Measurements from ENCODE around the gene MAPK6. TPM values are rescaled to one million over a fixed set of nuclear protein-coding genes. Genes with fewer than 3 reads are reported as not detected.

The MAPK6 gene
- total RNA-seq, 4 donors from 2014 or later = 53.8 to 162 (median 69.2) TPM

- DNase-seq = no peak
- peaks cover 0 to 15% (median 7%) of the 10 kb centered on the region in 3 donors for H3K9me3 ChIP-seq
- no peak overlapping the region for H3K27ac ChIP-seq
- intact Hi-C loops (cut with DNase I) = loop anchor here (10.0 kb wide), 1 partner anchor 99 kb away; no protein-coding TSS in a partner anchor
- H3K36me3 ChIP-seq = no peaks in the 10 kb centered on the region
- 78 to 92% methylated on average over 4 of the region's 4 CpGs for WGBS, 2 donors
- H3K27me3 ChIP-seq = no peaks in the 10 kb centered on the region
- H3K4me1 ChIP-seq = peaks cover 5 to 18% (median 6%) of the 10 kb centered on the region in 3 donors
- no peak for TF ChIP-seq POLR2A (IDR thresholded peaks at IDR 0.05)
- TF ChIP-seq, protein P1, sequence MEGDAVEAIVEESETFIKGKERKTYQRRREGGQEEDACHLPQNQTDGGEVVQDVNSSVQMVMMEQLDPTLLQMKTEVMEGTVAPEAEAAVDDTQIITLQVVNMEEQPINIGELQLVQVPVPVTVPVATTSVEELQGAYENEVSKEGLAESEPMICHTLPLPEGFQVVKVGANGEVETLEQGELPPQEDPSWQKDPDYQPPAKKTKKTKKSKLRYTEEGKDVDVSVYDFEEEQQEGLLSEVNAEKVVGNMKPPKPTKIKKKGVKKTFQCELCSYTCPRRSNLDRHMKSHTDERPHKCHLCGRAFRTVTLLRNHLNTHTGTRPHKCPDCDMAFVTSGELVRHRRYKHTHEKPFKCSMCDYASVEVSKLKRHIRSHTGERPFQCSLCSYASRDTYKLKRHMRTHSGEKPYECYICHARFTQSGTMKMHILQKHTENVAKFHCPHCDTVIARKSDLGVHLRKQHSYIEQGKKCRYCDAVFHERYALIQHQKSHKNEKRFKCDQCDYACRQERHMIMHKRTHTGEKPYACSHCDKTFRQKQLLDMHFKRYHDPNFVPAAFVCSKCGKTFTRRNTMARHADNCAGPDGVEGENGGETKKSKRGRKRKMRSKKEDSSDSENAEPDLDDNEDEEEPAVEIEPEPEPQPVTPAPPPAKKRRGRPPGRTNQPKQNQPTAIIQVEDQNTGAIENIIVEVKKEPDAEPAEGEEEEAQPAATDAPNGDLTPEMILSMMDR (IDR thresholded peaks at IDR 0.05) = no peak
- no peak overlapping the region for H3K4me3 ChIP-seq
Measured at GRCh38 chr15:52083603-52084002, 64.6 kb downstream of the MAPK6 start.

GRCh38 chr15:52085299-52085698 is 66.3 kb downstream of the MAPK6 start:
- Histone ChIP-seq H3K27ac (no peak overlapping the region), H3K27me3 (no peaks in the 10 kb centered on the region), H3K4me1 (peaks cover 0 to 8% (median 3%) of the 10 kb centered on the region in 3 donors), H3K36me3 (no peaks in the 10 kb centered on the region), H3K9me3 (peaks cover 0 to 18% (median 7%) of the 10 kb centered on the region in 3 donors), H3K4me3 (no peak overlapping the region)
- no peak for DNase-seq
- intact Hi-C loops (cut with DNase I) = loop anchor here (10.0 kb wide), 1 partner anchor 100 kb away; no protein-coding TSS in a partner anchor
- TF ChIP-seq POLR2A (IDR thresholded peaks at IDR 0.05) = no peak
- TF ChIP-seq, protein P1 (IDR thresholded peaks at IDR 0.05) = no peak

GRCh38 chr15:52086011-52086786 is 67.2 kb downstream of the MAPK6 start:
- Histone ChIP-seq H3K27me3 (no peaks in the 10 kb centered on the region), H3K9me3 (peaks cover 0 to 19% (median 7%) of the 10 kb centered on the region in 3 donors), H3K27ac (no peak overlapping the region), H3K4me1 (peaks cover 0 to 8% (median 3%) of the 10 kb centered on the region in 3 donors), H3K4me3 (no peak overlapping the region), H3K36me3 (no peaks in the 10 kb centered on the region)
- intact Hi-C loops (cut with DNase I) = loop anchor here (10.0 kb wide), 1 partner anchor 101 kb away; no protein-coding TSS in a partner anchor
- 88 to 92% methylated on average over 5 of the region's 5 CpGs for WGBS, 2 donors
- DNase-seq = no peak
- TF ChIP-seq POLR2A (IDR thresholded peaks at IDR 0.05) = no peak
- TF ChIP-seq, protein P1 (IDR thresholded peaks at IDR 0.05) = no peak

GRCh38 chr15:52090193-52090592 is 71.2 kb downstream of the MAPK6 start:
- DNase-seq = no peak
- no peak for TF ChIP-seq POLR2A (IDR thresholded peaks at IDR 0.05)
- TF ChIP-seq, protein P1 (IDR thresholded peaks at IDR 0.05) = no peak
- H3K36me3 ChIP-seq = no peaks in the 10 kb centered on the region

GRCh38 chr15:52093167-52093538 is 74.1 kb downstream of the MAPK6 start:
- 60 to 61% methylated on average over 4 of the region's 4 CpGs for WGBS, 2 donors
- no peak for DNase-seq
- intact Hi-C loops (cut with DNase I) = no loop called here

More at GRCh38 chr15:52090193-52090592, 71.2 kb downstream of the MAPK6 start:
- H3K27ac ChIP-seq = no peak overlapping the region
- H3K9me3 ChIP-seq = peaks cover 0 to 19% (median 7%) of the 10 kb centered on the region in 3 donors
- H3K4me3 ChIP-seq = no peak overlapping the region
- peaks cover 27 to 35% (median 28%) of the 10 kb centered on the region in 3 donors for H3K4me1 ChIP-seq
- H3K27me3 ChIP-seq = no peaks in the 10 kb centered on the region
- intact Hi-C loops (cut with DNase I) = no loop called here

More at GRCh38 chr15:52093167-52093538, 74.1 kb downstream of the MAPK6 start:
- Histone ChIP-seq H3K27ac (peak overlapping the region; percentile 78 to 84 (median 82)), H3K9me3 (peaks cover 0 to 5% (median 0%) of the 10 kb centered on the region in 3 donors), H3K4me3 (no peak overlapping the region), H3K27me3 (no peaks in the 10 kb centered on the region), H3K4me1 (peaks cover 29 to 48% (median 32%) of the 10 kb centered on the region in 3 donors), H3K36me3 (no peaks in the 10 kb centered on the region)
- no peak for TF ChIP-seq POLR2A (IDR thresholded peaks at IDR 0.05)
- TF ChIP-seq, protein P1 (IDR thresholded peaks at IDR 0.05) = no peak
